Suprapubic skin (tissue), 3 donors: ENCODE data around the gene DNAJC5.

Source experiments
- POLR2A ChIP-seq, 2 donors: fragments of 450-650 bp; IDR thresholded peaks; one replicate each; pipeline ENCODE4 v1.6.1; 2017; ENCODE audit warnings: antibody characterized with exemption in 2 of 2, mild to moderate bottlenecking in 2 of 2, moderate library complexity in 2 of 2
- TF ChIP-seq, protein P1 (sequence below), 2 donors: fragments of 200-600 bp in 1 of 2; fragments of 450-650 bp in 1 of 2; sonication (generic) in 1 of 2; IDR thresholded peaks; one replicate each; pipeline ENCODE4 v1.5.1; 2016 to 2019; ENCODE audit warnings: antibody characterized with exemption in 2 of 2, mild to moderate bottlenecking in 1 of 2, moderate library complexity in 1 of 2

DNA sequence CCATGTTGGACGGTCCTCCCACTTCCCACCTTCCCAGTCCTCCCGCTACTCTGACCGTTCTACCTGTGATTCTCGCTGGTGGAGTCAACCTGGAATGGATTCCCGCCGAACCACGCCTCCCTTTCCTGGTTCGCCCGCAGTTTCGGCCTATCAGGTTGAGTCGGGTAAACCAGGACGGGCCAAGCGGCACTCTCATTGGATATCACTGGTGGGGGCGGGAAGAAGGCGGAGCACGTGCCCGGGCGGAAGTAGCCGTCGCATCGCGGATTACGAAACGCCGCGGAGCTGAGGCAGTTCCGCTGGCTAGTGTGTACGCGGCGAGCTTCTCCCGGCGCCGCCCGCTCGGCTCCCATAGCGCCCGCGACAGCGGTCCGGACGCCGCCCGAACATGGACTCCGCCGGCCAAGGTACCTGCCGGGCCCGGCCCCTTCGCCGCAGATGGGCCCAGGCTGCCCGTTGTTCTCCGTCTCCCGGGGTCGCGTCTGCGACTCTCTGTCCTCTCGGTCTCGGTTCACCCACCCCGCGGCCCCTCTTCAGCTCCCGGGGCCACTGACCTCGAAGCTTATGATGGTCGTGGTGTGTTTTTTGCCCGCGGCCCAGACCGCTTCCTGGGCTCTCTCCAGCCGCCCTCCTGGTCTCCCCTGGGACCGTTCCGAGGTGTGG, 29.8 kb upstream of the DNAJC5 start, which contains the start of gene TPD52L2:
- TF ChIP-seq, protein P1, sequence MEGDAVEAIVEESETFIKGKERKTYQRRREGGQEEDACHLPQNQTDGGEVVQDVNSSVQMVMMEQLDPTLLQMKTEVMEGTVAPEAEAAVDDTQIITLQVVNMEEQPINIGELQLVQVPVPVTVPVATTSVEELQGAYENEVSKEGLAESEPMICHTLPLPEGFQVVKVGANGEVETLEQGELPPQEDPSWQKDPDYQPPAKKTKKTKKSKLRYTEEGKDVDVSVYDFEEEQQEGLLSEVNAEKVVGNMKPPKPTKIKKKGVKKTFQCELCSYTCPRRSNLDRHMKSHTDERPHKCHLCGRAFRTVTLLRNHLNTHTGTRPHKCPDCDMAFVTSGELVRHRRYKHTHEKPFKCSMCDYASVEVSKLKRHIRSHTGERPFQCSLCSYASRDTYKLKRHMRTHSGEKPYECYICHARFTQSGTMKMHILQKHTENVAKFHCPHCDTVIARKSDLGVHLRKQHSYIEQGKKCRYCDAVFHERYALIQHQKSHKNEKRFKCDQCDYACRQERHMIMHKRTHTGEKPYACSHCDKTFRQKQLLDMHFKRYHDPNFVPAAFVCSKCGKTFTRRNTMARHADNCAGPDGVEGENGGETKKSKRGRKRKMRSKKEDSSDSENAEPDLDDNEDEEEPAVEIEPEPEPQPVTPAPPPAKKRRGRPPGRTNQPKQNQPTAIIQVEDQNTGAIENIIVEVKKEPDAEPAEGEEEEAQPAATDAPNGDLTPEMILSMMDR (IDR thresholded peaks at IDR 0.05): no peak
- TF ChIP-seq POLR2A (IDR thresholded peaks at IDR 0.05): peak in 1 of 2 donors; percentile 76
